Measurements from ENCODE around the gene STAT3. TPM values are rescaled to one million over a fixed set of nuclear protein-coding genes. Genes with fewer than 3 reads are reported as not detected.
A peak's percentile ranks its signal among the peaks of the same experiment; 100 is the strongest.

The STAT3 gene
- total RNA-seq, 3 donors from 2014 or later (not counting 1 experiment from before 2014, with no cell fraction given) = 190 to 246 (median 206) TPM

- 89% methylated on average over 9 of the region's 11 CpGs for WGBS (ENCODE audit: insufficient coverage)
Measured at GRCh38 chr17:42423766-42424165, 35.5 kb upstream of the STAT3 start.

GRCh38 chr17:42422958-42423712 lies 34.9 kb upstream of the STAT3 start, which contains the start of gene CAVIN1:
CAVIN1 (minus strand) TSS chr17:42423256; CDS start chr17:42423097, 159 bp downstream.
- 5% methylated on average over 57 of the region's 58 CpGs for WGBS (ENCODE audit: insufficient coverage)
- Histone ChIP-seq H3K4me3 (ENCODE audit: low read length) (peak within 1 kb of the TSS; percentile 11), H3K27ac (ENCODE audit: low read length) (no peak within 1 kb of the TSS), H3K36me3 (ENCODE audit: control insufficient read depth, insufficient read depth, low read length) (no peaks in the 10 kb centered on the region), H3K9me3 (ENCODE audit: control insufficient read depth, insufficient read depth, low read length) (no peaks in the 10 kb centered on the region), H3K27me3 (ENCODE audit: control insufficient read depth, insufficient read depth, low read length) (peaks cover 28% of the 10 kb centered on the region), H3K4me1 (ENCODE audit: control insufficient read depth, insufficient read depth, low read length) (peaks cover 18% of the 10 kb centered on the region)
- ATAC-seq (peak in 1 of 3 donors; percentile 36), DNase-seq (no peak)
- H3K4me3 Mint-ChIP-seq = peak within 1 kb of the TSS; percentile 66
- intact Hi-C loops (cut with micrococcal nuclease) = no loop called here
- no peaks in the 10 kb centered on the region for H3K9me3 Mint-ChIP-seq
- H3K4me1 Mint-ChIP-seq = peaks cover 6 to 21% of the 10 kb centered on the region in 2 donors
- TF ChIP-seq CTCF (IDR thresholded peaks at IDR 0.05) = no peak
- H3K27ac Mint-ChIP-seq = no peak within 1 kb of the TSS
- peaks cover 40 to 43% of the 10 kb centered on the region in 2 donors for H3K27me3 Mint-ChIP-seq (ENCODE audit: low read depth in 2 of 2)
- H3K36me3 Mint-ChIP-seq = no peaks in the 10 kb centered on the region

More at GRCh38 chr17:42423766-42424165, 35.5 kb upstream of the STAT3 start:
- Mint-ChIP-seq H3K4me1 (peaks cover 6 to 25% of the 10 kb centered on the region in 2 donors), H3K27me3 (ENCODE audit: low read depth in 2 of 2) (peaks cover 46 to 47% of the 10 kb centered on the region in 2 donors), H3K9me3 (no peaks in the 10 kb centered on the region), H3K27ac (no peak overlapping the region), H3K36me3 (no peaks in the 10 kb centered on the region), H3K4me3 (no peak overlapping the region)
- intact Hi-C loops (cut with micrococcal nuclease) = no loop called here
- TF ChIP-seq CTCF (IDR thresholded peaks at IDR 0.05) = no peak
- Histone ChIP-seq H3K27me3 (ENCODE audit: control insufficient read depth, insufficient read depth, low read length) (peaks cover 28% of the 10 kb centered on the region), H3K4me3 (ENCODE audit: low read length) (no peak overlapping the region), H3K27ac (ENCODE audit: low read length) (no peak overlapping the region), H3K4me1 (ENCODE audit: control insufficient read depth, insufficient read depth, low read length) (peaks cover 18% of the 10 kb centered on the region), H3K9me3 (ENCODE audit: control insufficient read depth, insufficient read depth, low read length) (no peaks in the 10 kb centered on the region), H3K36me3 (ENCODE audit: control insufficient read depth, insufficient read depth, low read length) (no peaks in the 10 kb centered on the region)
- DNase-seq = no peak
- ATAC-seq = no peak

- peaks cover 18% of the 10 kb centered on the region for H3K4me1 ChIP-seq (ENCODE audit: control insufficient read depth, insufficient read depth, low read length)
- ATAC-seq (peak; percentile 34 to 51 (median 39)), DNase-seq (peak in 1 of 2 donors; percentile 50)
- peak overlapping the region; percentile 11 for H3K4me3 ChIP-seq (ENCODE audit: low read length)
- Mint-ChIP-seq H3K36me3 (no peaks in the 10 kb centered on the region), H3K27ac (no peak overlapping the region), H3K27me3 (ENCODE audit: low read depth in 2 of 2) (peaks cover 35 to 43% of the 10 kb centered on the region in 2 donors), H3K4me1 (peaks cover 6 to 21% of the 10 kb centered on the region in 2 donors), H3K9me3 (no peaks in the 10 kb centered on the region), H3K4me3 (peak overlapping the region; percentile 66)
- H3K27ac ChIP-seq (ENCODE audit: low read length) = no peak overlapping the region
- TF ChIP-seq CTCF (IDR thresholded peaks at IDR 0.05) = no peak
- no peaks in the 10 kb centered on the region for H3K36me3 ChIP-seq (ENCODE audit: control insufficient read depth, insufficient read depth, low read length)
- intact Hi-C loops (cut with micrococcal nuclease) = no loop called here
- under 1% methylated on average over 44 of the region's 44 CpGs for WGBS (ENCODE audit: insufficient coverage)
- peaks cover 28% of the 10 kb centered on the region for H3K27me3 ChIP-seq (ENCODE audit: control insufficient read depth, insufficient read depth, low read length)
- no peaks in the 10 kb centered on the region for H3K9me3 ChIP-seq (ENCODE audit: control insufficient read depth, insufficient read depth, low read length)
Measured at GRCh38 chr17:42422412-42422957, 34.2 kb upstream of the STAT3 start.
